CD4-positive, alpha-beta T cell treated with Interleukin-15 for 1 hour (primary cell): ENCODE results near the gene ZFPL1.
A peak's percentile ranks its signal among the peaks of the same experiment; 100 is the strongest.
"Not testable (repeated sequence)": the region's sequence is repeated elsewhere in the genome, so short reads cannot be mapped to it uniquely, and the experiment has no call there.

ENCODE experiments used
- DNase-seq: peaks from one replicate; pipeline ENCODE4 v3.0.0-alpha.2; 2020

The ZFPL1 gene

GRCh38 chr11:65115361-65116082, 31.5 kb downstream of the ZFPL1 start:
- DNase-seq, result no peak

GRCh38 chr11:65116370-65117205, 32.6 kb downstream of the ZFPL1 start:
- peak; percentile 55 for DNase-seq

- DNase-seq, result peak; percentile 99
Measured at GRCh38 chr11:65117206-65118096, 33.4 kb downstream of the ZFPL1 start, which contains the start of gene ZNHIT2. Gene ZNHIT2, minus strand, starts transcription at chr11:65117701. Its CDS starts 48 bp downstream, at chr11:65117653.

DNA sequence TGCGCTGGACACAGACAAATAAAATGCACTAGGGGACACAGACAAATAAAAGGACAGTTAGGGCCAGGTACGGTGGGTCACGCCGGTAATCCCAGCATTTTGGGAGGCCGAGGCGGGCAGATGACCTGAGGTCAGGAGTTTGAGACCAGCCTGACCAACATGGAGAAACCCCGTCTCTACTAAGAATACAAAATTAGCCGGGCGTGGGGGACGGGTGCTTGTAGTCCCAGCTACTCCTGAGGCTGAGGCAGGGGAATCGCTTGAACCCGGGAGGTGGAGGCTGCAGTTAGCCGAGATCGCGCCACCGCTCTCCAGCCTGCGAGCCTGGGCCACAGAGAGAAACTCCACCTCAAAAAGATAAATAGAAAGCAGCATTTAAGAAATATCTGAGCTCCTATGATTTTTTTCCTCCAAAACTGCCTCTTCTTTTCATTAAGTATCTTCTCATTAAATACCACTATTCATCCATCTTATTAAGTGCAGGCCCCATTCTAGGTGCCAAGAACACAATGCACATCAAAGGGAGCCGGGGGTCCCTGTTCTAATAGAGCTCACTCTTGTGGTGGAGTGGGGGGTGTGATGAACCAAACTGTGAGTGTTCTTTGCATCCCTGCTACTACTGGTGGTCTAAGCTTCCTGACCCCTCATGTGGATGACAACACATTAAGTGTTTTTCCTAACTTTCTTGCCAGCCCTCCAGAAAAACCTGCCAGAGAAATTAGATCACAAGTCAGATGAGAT, 34.2 kb downstream of the ZFPL1 start:
- DNase-seq, result no peak

DNA sequence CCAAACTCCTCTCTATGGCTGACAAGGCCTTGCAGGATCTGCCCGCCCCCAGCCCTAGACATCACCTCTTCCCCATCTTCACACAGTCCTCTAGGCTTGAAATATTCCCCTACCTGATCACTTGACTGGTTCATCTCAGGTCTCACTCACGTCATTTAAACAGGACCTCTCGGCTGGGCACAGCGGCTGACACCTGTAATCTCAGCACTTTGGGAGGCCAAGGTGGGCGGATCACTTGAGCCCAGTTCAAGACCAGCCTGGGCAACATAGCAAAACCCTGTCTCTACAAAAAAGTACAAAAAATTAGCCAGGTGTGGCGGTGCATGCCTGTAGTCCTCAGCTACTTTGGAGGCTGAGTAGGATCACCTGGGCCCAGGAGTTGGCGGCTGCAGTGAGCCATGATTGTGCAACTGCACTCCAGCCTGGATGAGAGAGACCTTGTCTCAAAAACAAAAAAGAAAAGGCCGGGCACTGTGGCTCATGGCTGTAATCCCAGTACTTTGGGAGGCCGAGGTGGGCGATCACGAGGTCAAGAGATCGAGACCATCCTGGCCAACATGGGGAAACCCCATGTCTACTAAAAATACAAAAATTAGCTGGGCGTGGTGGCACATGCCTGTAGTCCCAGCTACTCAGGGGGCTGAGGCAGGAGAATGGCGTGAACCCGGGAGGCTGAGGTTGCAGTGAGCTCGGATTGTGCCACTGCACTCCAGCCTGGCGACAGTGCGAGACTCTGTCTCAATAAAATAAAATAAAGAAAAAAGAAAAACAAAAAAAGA, 35.1 kb downstream of the ZFPL1 start:
- not testable (repeated sequence) for DNase-seq

DNA sequence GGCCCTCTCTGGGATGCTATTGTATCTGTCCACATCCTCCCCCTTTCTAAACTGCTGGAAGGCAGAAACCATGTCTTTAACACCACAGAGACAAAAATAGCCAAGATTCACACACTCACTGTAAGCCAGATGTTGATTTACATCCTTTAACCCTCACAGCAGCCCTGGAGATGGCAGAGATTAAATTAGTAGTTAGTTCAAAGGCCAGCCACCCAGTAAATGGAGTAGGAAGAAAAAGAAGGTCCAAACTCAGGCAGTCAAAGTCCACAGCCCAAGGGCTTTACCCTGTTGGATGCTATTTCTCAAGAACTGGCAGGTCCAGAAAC, 35.6 kb downstream of the ZFPL1 start:
- DNase-seq, result no peak

GRCh38 chr11:65120831-65121230, 36.8 kb downstream of the ZFPL1 start:
- DNase-seq, result no peak

- DNase-seq, result peak; percentile 44
Measured at GRCh38 chr11:65121447-65121864, 37.4 kb downstream of the ZFPL1 start.

DNA sequence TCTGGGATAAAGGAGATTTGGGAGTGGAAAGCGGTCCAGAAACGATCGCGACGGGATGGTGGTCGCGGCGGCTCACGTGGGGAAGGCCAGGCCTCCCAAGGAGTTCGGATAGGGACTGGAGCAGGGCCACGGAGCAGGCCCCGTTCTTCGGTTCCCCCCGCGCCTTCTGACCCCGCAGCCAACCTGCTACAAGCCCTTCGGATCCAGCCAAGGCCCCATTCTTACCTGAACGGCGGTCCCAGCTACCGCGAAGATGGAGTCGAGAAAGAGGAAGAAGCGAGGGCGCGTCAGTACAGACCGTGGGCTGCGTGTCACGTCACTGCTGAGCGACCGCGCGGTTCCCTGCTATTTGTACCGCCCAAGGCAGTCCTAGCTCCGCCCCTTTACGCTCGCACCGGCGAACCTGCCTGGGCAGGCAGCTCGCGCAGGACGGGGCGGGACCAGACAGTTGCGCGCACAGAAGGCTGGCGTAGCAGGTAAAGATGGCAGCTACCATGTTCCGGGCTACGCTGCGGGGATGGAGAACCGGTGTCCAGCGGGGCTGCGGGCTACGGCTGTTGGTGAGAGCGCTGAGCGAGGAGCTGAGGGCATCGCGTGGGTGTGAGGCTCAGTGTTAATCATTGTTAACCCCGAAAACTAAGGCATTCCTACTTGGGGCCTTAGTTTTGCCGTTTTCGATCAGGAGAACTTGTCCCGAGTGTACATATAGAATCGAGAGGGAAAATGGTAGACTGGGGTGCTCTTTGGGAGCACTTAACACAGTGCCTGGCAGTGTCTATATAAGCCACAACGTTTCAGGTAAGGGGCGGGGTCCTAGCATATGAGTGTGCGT, 38.1 kb downstream of the ZFPL1 start, which contains the start of the genes FAU and MRPL49:
Gene FAU, minus strand, starts transcription at position 270 of the 832 bp plus-strand sequence. CDS start 321 bp downstream, outside the sequence.
Gene MRPL49, plus strand, starts transcription at position 457 of the 832 bp plus-strand sequence. Its CDS starts 26 bp downstream, at position 483.
- peak; percentile 99 for DNase-seq

GRCh38 chr11:65124480-65125196, 40.6 kb downstream of the ZFPL1 start:
- DNase-seq, result no peak

DNA sequence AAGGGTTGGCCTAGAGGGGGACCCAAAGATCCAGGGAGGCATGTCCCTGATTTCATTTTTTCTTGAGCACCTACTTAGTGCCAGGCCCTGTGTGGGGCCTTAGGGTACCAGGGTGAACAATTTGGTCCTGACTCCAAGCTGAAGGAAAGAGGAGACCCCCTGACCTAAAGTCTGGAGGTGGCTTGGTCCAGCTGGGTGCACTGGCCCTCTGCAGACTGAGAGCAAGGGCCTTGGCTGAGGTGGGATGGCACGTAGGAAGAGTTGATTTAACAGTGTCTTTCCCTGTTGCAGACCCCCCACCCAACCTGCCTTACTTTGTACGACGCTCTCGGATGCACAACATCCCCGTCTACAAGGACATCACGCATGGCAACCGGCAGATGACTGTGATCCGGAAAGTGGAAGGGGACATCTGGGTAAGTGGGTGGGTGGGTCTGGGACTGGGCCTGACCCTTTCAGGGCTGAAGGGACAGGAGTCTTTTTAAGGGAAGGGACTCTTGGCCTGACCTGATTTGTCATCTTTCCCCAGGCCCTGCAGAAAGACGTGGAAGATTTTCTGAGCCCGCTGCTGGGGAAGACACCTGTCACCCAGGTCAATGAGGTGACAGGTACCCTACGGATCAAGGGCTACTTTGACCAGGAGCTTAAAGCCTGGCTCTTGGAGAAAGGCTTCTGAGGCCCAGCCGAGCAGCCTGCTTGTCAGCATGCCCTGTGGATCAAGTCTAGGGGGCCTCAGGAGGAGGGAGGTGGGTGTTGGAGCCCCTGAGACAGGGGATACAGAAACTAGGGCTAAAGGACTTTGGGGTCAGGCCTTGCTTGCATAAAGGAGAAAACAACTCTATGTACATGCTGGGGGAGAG, 41.4 kb downstream of the ZFPL1 start:
- no peak for DNase-seq

GRCh38 chr11:65126624-65127274, 42.7 kb downstream of the ZFPL1 start:
- no peak for DNase-seq

- DNase-seq, result no peak
Measured at GRCh38 chr11:65127473-65128181, 43.6 kb downstream of the ZFPL1 start.

DNA sequence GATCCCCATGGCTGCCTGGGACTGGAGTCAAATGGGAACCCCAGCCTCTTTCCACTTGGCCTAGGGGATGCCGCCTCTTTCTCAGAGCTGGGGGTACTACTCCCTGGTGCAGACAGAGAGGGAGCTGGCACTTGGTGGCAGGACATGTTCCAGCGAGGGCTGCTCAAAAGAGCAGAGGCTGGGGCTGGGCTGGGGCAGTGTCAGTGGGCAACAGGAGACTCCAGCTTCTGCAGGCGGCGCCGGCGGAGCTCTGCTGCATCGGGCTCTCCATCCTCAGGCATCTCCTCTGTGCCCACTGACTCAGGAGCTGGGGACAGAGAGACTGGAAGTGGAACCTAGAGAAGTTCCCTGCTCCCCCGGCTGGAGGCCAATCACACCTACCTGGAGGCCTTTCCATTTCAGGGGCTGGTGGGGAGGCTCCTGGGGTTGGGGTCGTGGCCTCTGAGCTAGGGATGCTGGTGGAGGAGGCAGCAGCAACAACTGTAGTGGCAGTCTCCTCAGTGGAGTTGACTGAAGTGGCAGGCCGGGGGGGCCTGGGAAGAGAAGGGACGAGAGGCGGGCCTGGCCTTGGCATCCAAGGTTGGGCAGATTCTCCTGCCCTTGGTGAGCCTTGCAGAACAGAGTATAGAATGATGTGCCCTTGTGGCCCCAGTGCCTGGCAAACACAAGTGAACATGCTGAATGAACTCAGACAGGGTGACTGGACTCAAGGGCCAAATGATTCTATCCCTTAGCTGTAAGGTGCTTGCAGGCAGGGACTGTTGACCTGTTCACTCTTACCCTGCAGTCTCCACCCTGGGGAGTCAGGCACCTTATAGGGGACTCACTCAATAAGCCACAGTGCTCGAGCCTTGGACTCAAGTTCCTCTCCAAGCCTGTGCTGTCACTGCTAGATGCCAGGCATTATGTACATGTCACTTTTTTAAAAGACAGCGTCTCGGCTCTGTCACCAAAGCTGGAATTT, 44.4 kb downstream of the ZFPL1 start:
- DNase-seq, result no peak

DNA sequence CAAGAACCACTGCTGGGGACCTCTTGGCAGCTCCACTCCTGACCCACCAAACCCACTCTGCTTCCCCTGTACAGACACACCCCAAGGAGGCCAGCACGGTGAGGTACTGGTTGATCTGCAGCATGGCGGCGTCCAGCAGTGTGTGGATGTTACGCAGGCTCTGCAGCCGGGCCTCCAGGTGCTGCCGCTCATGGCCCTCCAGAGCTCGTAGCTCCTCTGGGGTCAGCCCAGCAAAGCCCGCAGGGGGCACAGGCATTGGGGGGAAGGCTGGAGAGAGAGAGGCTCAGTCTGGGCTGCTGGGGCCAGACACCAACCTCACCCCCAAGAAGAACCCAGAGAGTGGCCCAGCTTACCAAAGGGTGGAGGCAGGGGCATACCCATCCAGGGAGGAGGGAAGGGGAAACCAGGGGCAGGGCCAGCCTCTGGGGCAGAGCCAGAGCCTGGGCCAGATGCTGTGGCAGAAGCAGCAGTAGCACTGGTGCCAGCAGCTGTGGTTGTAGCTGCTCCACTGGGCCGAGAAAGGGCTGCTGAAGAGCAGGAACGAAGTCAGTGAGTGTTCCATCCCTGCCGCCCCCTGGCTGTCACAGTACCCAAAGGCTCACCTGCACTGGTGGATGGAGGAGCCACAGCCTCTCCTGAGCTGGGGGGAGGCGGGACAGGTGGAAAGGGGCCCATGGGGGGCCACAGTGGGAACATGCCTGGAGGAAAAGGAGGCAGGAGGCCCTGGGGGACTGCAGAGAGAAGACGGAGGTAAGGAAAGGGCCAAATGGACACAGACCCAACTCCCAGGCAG, 45.8 kb downstream of the ZFPL1 start:
- peak; percentile 37 for DNase-seq
